ENCODE data around the gene TMEM86B. TPM values are rescaled to one million over a fixed set of nuclear protein-coding genes. Genes with fewer than 3 reads are reported as not detected.

Gene TMEM86B
- total and polyA plus RNA-seq, 2 experiments from 2014 or later = 1.1 to 3.2 TPM

GRCh38 chr19:55246462-55247451 lies 18.2 kb upstream of the TMEM86B start:
- peaks cover 24% of the 10 kb centered on the region; the same call in 2 of the 3 replicates for H3K36me3 Mint-ChIP-seq (ENCODE audit: low read depth)
- ATAC-seq = no peak
- peaks cover 8% of the 10 kb centered on the region for H3K27me3 Mint-ChIP-seq (ENCODE audit: insufficient read depth, low read depth, poor library complexity)
- no peaks in the 10 kb centered on the region for H3K27me3 ChIP-seq (ENCODE audit: insufficient read depth)
- no peak overlapping the region for H3K4me2 ChIP-seq
- no peak overlapping the region for H3K4me3 Mint-ChIP-seq
- H3K4me3 ChIP-seq = no peak overlapping the region
- H3K79me2 ChIP-seq (replicated peaks; ENCODE audit: insufficient read depth) = peaks cover 44% of the 10 kb centered on the region
- H2AFZ ChIP-seq = no peak overlapping the region
- no peaks in the 10 kb centered on the region for H3F3A ChIP-seq (replicated peaks; ENCODE audit: low read depth)
- TF ChIP-seq REST (IDR thresholded peaks at IDR 0.05; ENCODE audit: unreplicated experiment) = no peak
- no peak for TF ChIP-seq CREB1 (CRISPR knock-in tag; IDR thresholded peaks at IDR 0.05; ENCODE audit: low read depth)
- no peak for TF ChIP-seq EZH2phosphoT487 (IDR thresholded peaks at IDR 0.05; ENCODE audit: unreplicated experiment)
- TF ChIP-seq ZNF114 (CRISPR knock-in tag; IDR thresholded peaks at IDR 0.05) = no peak
- TF ChIP-seq EZH2 (IDR thresholded peaks at IDR 0.05; ENCODE audit: low read depth, unreplicated experiment) = no peak
- TF ChIP-seq STAT1 (IDR thresholded peaks at IDR 0.05; ENCODE audit: unreplicated experiment) = no peak
- no peak for TF ChIP-seq JUNB (IDR thresholded peaks at IDR 0.05; ENCODE audit: unreplicated experiment)
- no peak for TF ChIP-seq CTCF (conservative IDR thresholded peaks at IDR 0.05; ENCODE audit: low read depth in 2 of 2)
- TF ChIP-seq ZNF462 (CRISPR knock-in tag; IDR thresholded peaks at IDR 0.05) = no peak
- no peak for TF ChIP-seq POLR2AphosphoS5 (IDR thresholded peaks at IDR 0.05; ENCODE audit: low read depth)
- no peak for TF ChIP-seq ZNF331 (CRISPR knock-in tag; IDR thresholded peaks at IDR 0.05; ENCODE audit: low read depth)
- no peak for TF ChIP-seq NANOG (IDR thresholded peaks at IDR 0.05; ENCODE audit: borderline replicate concordance)
- no peak for TF ChIP-seq ETS1 (IDR thresholded peaks at IDR 0.05)
- no peaks in the 10 kb centered on the region for H3K9me2 ChIP-seq (ENCODE audit: insufficient read depth)
- H4K20me1 ChIP-seq (replicated peaks; ENCODE audit: insufficient read depth) = no peaks in the 10 kb centered on the region; the same call in none of the 2 replicates
- no peaks in the 10 kb centered on the region for H3K4me1 ChIP-seq (ENCODE audit: insufficient read depth)
- peaks cover 5% of the 10 kb centered on the region; the same call in 2 of the 3 replicates for H3K4me1 Mint-ChIP-seq
- H3K9me3 Mint-ChIP-seq = no peaks in the 10 kb centered on the region
- H3K27ac Mint-ChIP-seq = no peak overlapping the region
- H3K36me3 ChIP-seq (ENCODE audit: insufficient read depth) = no peaks in the 10 kb centered on the region; the same call in 1 of the 2 replicates
- DNase-seq (ENCODE audit: low spot score) = no peak
- peak overlapping the region; percentile 45; the same call in 1 of the 2 replicates for H3K27ac ChIP-seq (ENCODE audit: low read depth)

Data from GM23338 (cell line).